AG08396 (cell line): Measurements from ENCODE around the gene FGF14.
A peak's percentile ranks its signal among the peaks of the same experiment; 100 is the strongest.

Experiments used
- DNase-seq: peaks from one replicate; pipeline ENCODE4 v3.0.0; 2012; ENCODE audit warnings: low spot score, mixed read lengths

The FGF14 gene

GRCh38 chr13:101728021-101728420 lies 673.8 kb downstream of the FGF14 start:
- DNase-seq: no peak

DNA sequence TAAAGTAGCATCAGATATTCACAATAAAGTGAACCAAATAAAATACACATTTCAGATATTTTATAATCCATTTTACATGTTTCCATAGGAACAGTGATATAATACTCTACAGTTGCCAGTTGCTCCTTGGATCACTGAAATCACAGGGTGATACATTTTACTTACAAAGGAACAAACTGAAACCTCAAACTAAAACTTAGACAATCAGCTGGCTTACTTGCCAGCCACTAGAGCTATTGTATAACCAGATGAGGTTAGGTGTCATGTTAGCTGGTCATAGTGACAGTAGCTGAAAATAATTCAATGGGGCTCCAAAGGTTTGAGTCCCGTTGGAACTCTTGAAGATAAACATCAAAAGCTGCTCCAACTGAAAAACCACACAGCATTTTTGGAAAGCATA lies 674.7 kb downstream of the FGF14 start:
- no peak for DNase-seq

DNA sequence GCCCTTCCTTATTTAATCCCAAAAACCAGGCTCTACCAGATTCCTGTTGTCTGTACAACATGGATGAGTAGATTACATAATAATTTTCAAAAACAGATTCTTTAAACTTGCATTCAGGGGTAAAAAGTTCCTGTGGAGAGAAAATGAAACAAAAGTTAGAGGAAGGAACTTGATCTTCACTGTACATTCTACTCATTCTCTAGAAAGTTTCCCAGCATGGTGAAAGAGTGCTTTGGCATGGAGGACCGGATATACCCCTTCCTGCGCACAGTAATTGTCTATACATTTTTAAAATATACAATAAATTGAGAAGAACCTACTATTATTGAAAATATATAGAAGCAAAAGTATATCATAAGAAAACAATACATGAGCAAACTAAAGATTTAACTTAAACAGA lies 675.2 kb downstream of the FGF14 start:
- DNase-seq: no peak

GRCh38 chr13:101718496-101718895 lies 683.4 kb downstream of the FGF14 start:
- DNase-seq: no peak

DNA sequence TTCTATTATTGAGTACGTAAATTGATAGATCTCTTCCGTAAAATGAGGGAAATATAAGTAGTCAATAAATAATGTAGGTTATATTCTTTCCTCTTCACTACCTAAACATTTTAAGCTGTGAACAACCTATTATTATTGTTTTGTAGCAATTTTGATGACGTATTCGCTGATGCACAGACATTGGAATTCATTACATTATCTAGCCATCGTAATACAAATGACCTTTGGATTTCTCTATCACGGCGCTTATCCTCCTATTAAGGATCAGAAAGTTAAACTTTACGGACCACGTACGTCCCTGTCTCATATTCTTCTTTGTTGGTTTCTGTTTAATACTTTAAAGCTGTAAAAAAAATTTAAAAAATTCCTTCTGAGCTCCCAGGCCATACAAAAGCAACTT lies 684.5 kb downstream of the FGF14 start:
- no peak for DNase-seq

DNA sequence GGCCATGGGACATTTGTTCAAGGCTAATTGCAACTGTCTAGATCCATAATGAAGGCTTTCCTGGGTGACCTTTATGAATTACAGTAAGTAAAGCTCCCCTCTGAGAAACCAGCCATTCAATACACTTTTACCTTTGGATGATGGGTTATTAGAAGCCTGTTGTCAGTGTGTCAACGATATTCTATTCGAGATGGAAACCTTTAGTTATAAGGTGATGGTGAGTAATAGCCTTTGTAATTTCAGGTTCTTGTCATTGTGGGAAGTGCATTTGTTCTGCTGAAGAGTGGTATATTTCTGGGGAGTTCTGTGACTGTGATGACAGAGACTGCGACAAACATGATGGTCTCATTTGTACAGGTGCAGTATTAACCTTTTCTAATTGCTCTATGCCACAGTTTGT lies 687.7 kb downstream of the FGF14 start:
- no peak for DNase-seq

DNA sequence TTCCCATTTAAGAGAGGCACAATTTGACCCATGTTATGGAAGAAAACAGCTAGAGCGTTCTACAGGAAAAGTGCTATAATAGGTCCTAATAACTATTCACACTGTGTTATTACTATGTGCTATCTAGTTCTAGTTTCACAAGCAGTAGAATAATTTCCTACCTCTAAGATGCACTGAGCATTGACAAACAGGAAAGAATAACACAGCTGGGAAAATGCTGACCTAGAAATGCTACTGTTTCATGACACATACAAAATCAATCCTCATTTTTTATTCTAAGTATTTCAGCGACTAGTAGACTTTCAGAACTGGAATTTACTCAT lies 689.9 kb downstream of the FGF14 start:
- no peak for DNase-seq

DNA sequence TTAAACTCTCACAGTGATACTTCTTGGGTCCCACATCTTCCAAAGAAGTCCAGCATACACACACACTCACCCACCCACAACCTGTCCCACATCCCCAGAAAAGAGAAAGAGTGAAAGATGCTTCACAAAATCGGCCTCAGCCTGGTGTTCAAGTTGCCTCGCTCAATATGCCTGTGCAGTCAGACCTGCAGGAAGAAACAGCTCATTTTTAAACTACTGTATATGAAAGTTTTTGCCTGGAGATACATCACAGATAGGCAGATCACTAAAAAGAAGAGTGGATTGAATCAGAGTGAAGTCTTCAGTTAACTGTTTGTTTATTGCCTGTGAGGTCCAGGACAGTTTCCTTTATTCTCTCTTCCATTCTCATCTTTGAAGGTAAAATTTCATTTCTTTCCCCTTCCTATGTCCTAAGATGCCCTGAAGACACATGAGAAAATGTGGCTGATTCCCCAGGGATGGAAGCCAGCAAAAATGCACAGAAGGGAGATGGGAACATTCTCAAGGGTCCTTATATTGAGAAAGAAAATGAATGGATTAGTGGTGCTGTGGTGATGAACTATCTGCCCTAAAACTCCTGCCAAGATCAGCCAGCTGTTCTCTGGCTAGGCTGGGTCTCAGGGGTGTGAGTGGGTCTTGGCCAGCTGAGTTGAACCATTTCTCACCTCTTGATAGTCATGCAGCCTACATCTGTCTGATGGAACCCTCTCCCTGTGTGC lies 690.4 kb downstream of the FGF14 start:
- DNase-seq: no peak

DNA sequence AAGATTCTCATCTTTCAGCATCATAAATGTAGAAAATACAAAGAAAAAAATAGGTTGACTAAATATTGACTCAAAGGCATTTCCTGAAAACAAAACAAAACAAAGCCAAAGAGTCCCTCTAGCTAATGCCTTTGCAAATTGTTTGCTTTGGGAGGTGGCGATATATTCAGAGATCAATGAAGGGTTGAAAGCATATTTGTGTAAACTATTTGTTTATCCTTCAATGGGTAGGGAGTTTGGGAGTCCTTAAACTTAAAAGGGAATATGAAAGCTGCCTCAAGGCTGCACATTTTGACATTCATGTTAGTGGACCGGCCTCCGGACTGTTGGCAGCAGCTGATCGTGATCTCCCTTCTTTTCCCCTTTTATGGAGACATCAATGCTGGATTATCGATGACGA lies 691.9 kb downstream of the FGF14 start:
- DNase-seq: no peak

DNA sequence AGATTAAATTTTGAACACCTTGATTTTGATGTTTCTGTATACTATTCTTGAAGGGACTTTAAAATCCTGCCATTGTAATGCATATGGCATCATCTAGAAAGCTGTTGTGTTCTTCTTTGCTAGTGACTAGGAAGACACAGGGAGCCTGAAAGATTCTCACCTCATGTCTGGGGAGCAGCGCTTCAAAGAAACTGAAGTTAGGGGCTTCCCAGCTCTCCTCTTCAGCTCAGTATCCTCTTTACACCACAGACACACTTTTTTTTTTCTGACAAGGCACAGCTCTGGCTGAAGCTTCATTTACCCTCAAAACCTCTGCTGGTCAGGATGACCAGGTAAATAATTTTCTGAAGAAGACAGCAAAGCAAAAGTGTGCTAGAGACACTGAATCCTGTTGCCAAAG lies 693.7 kb downstream of the FGF14 start:
- DNase-seq: no peak

GRCh38 chr13:101707659-101708058 lies 694.2 kb downstream of the FGF14 start:
- no peak for DNase-seq

GRCh38 chr13:101706651-101707050 lies 695.2 kb downstream of the FGF14 start:
- DNase-seq: peak; percentile 81

DNA sequence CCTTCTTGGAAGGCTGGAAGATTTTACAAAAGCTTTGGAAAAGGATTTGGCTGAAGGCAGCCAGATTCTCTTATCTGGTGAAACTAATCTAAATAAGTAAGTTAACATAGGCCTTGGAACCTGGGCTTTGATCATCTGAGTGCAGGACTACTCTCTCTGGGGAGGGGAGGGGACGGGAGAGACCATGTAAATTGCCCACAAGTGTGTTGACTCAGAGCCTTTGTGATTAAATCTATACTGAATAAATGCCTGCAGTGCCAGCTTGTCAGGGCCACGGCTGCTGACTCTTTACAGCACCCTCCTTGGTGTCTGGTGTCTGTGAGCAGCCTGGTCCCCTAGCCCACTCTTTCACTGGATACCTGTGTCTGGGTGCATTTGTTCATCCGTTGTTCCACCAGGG lies 698.0 kb downstream of the FGF14 start:
- no peak for DNase-seq

DNA sequence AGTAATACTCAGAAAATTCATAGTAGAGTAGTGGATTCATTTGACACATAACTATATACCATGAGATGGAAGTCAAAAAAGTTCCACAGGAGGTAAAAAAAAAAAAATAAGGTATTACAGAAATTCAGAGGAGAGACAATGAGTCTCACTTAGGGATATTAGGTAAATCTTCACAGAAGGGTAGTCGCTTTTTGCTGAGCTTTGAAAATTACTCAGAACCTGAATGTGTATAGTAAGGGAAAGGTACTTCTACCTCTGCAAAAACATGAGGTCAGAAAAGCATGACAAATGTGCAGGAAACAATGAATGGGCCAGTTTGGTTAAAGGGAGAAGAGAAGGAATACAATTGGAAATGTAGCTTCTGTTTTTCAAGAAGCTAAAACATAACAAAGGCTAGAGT lies 698.8 kb downstream of the FGF14 start:
- DNase-seq: no peak

- no peak for DNase-seq
Measured at GRCh38 chr13:101700598-101700997, 701.2 kb downstream of the FGF14 start.

GRCh38 chr13:101698400-101698799 lies 703.4 kb downstream of the FGF14 start:
- no peak for DNase-seq

DNA sequence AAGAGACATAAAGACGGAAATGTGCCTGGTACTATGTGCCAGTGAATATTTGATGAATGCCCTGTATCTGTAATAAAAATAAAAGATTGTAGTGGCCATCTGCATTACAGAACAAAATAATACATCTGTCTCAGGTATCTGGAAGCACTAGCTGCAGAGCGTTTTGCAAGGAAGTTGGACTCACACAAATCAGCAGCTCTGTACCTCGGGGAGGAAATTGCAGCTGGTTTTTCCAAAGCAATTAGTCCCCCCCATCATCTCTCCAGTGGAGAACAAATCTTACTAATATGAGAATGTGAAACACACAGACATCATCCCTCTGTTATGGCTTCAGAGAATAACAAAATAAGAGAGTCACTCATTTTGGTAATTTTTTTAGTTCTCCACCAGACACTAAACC lies 704.1 kb downstream of the FGF14 start:
- DNase-seq: no peak

DNA sequence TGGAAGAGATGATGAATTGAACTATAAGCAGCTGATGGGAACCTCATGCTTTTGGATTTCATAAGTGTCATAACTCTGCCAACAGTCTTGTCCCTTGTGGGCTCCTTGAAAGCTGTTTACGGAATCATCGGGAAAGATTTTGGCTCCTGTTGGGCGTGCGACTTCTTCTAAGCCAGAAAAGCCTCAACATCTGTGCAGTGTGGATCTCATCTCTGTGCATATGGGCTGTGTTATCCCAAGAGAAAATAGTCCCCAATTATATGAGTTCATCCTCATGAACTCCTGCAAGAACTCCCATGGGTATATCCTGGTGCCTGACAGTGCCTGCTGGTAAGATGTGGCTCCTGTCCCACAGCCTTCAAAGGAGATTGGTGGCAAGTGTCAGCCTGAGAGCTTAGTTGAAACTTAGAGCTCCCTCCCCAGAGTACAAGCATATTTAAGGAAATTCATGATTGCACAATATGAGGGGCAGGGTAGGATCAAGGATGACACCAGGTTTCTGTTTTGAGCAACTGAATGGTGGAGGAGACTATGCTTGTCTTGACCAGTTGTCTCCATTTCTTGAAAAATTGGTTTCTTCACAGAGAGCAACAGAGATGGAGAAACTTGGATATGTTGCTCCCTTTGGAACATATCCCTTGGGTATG lies 705.9 kb downstream of the FGF14 start:
- no peak for DNase-seq

DNA sequence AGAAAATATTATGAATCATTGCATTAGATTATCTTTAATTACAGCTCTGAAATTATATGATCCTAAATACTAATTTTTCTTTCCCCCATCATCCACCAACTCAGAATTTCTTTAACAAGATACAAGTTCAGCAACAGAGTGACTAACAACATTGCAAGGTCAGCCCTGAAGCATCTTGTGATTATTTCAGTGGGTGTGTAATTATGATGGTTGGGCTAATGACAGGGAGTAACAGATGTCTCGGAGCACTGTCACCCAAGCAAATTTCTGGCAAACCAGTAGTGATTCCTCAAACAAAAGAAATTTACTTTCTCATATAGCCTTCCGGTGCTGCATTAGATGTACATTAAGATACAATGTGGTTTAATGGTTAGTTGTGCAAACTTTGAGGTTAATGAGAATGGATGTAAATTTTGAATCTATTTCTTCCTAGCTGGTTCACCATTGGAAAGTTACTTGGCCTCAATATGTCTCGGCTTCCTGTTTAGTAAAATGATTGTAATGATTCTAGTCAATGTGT lies 710.4 kb downstream of the FGF14 start:
- DNase-seq: no peak

GRCh38 chr13:101690871-101691270 lies 711.0 kb downstream of the FGF14 start:
- no peak for DNase-seq

GRCh38 chr13:101686003-101686402 lies 715.8 kb downstream of the FGF14 start:
- DNase-seq: no peak

- no peak for DNase-seq
Measured at GRCh38 chr13:101681834-101682233, 720.0 kb downstream of the FGF14 start.

- DNase-seq: no peak
Measured at GRCh38 chr13:101673360-101674105, 728.3 kb downstream of the FGF14 start.
